ENCODE measurements around the gene TNKS2.
"Not testable (repeated sequence)": the region's sequence is repeated elsewhere in the genome, so short reads cannot be mapped to it uniquely, and the experiment has no call there.

Gene TNKS2

DNA sequence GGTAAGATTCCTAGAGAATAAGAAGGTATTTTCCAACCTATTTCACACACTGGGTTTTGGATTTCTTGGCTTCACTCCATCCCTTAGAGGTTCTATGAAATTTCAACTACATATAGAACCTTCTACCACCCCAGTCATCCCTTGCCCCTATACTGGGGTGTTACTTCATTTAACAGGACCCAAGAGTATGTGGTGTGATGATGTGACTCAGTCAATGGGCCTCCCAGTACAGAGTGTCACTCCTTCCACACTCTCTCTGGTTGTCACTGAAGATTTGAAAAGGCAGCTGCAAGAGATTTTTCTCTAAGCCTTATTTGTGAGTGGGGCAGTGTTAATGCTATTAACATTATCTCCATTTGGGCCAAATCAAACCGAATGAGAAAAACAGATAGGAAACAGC is 77.6 kb downstream of the TNKS2 start:
- Mint-ChIP-seq H3K27ac (no peak overlapping the region), H3K27me3 (no peaks in the 10 kb centered on the region), H3K4me3 (no peak overlapping the region), H3K4me1 (no peaks in the 10 kb centered on the region), H3K36me3 (ENCODE audit: low read depth) (no peaks in the 10 kb centered on the region), H3K9me3 (no peaks in the 10 kb centered on the region)
- no peak for DNase-seq
- ATAC-seq: peak; percentile 69

DNA sequence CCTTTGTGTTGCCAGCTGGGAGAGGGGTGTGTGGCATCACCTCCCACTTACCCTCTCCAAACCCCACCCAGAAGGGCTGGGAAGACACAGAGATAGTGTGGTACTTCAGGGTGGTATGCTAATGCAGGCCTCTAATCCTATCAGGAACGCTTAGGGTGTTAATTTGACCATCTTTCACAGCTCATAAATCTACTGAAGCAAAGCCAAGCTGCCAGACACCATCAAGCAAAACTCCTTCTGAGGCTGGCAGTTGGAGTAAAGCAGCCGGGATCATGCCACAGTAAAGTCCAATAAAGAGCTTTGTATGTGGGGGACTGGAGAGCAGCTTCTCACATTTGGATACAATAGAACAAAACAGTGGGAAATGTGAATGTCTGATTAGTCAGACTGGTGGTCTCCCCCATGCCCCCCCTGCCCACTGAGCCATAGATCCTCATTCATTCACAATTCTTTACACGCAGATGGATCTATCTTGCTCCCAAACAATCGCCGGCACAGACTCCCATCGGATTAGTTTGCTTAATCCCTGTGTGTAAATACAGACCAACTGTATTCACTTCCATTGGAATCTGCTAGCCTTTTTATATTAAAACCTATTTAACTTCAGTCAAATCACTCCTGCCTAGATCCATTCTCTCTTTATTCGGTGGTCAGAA is 81.4 kb downstream of the TNKS2 start:
- H3K27me3 Mint-ChIP-seq: no peaks in the 10 kb centered on the region
- no peak overlapping the region for H3K27ac Mint-ChIP-seq
- no peak overlapping the region for H3K4me3 Mint-ChIP-seq
- DNase-seq: no peak
- no peak for ATAC-seq
- no peaks in the 10 kb centered on the region for H3K9me3 Mint-ChIP-seq
- no peaks in the 10 kb centered on the region for H3K36me3 Mint-ChIP-seq (ENCODE audit: low read depth)
- H3K4me1 Mint-ChIP-seq: no peaks in the 10 kb centered on the region

DNA sequence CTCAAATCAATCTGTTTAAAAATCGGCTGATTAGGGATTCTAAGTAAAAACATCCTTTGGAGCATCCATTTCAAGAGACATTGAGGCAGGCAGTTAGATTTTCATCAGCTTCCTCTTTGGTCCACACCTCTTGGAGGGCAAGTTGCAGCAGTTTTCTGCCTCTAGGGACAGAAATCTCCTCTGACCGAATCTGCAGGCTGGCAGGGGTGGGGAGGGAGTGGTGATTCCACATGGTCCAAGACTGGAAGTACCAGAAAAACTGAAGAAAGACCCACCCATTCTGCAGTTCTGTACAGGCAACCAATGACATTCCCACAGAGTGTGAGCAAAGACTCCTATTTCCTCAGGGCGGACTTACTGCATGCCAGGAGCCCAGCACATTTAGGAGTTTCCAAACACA is 82.1 kb downstream of the TNKS2 start:
- ATAC-seq (no peak), DNase-seq (no peak)
- Mint-ChIP-seq H3K9me3 (no peaks in the 10 kb centered on the region), H3K27ac (no peak overlapping the region), H3K27me3 (peaks cover 2% of the 10 kb centered on the region), H3K36me3 (ENCODE audit: low read depth) (no peaks in the 10 kb centered on the region), H3K4me3 (no peak overlapping the region), H3K4me1 (no peaks in the 10 kb centered on the region)

DNA sequence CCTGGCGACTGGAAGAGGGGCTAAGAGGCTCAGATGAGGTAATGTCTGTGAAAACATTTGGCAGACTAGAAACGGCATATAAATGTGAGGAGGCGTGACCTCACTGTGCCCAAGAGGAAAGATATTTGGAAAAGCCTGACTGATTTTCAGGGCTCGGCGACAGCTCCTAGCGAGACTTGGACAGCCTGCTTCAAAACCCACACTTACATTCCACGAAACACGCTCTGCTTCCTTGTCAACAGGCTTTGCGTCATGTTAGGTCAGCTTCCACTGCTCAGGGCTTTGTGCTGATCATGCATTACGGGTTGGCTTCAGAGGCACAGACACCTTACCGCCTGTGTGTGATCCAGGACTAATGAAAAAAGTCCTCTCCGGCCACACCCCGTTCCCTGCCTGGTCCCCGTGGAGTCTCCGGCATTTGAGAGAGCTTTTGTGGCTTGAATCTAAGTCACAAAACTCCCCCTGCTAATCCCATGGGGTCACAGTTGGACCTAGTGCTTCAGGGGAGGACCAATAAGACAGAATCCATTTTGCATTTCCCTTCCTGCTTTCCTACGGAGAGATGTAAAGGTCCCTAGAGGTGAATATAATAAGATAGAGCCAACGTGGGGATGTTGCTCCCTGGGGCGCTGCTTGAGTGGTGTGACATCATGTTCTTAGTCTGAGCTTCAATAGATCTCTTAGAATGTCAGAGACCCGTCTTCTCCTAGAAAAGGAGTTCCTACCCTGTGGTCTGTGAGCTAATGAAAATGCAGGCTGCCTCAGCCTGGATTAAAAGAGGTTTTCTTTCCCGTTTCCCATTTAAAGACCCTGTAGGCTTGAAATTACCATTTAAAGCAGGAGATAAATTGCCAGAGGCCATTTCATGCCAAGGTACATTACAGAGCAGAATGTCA is 85.6 kb downstream of the TNKS2 start:
- DNase-seq (no peak), ATAC-seq (no peak)
- Mint-ChIP-seq H3K36me3 (ENCODE audit: low read depth) (no peaks in the 10 kb centered on the region), H3K4me1 (peaks cover 9% of the 10 kb centered on the region), H3K27me3 (peaks cover 12% of the 10 kb centered on the region), H3K27ac (no peak overlapping the region), H3K4me3 (no peak overlapping the region), H3K9me3 (no peaks in the 10 kb centered on the region)

DNA sequence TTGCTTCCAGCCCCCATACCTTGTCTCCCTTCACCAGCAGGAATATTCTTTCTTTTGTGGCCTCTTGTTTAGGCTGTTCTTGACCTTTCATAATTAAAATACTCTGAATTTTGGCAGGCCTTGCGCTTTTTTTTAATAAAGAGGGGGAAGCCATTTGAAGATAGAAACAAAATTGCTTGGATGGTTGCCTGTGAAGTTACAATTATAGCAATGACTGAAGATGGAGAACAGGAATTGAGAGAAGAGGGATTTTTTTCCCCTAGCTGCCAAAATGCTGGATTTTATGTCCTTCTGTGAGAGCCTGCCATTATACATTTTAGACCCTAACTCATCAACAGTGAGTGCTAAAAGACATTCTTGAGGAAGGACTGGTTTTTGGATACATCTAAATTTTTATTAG is 86.3 kb downstream of the TNKS2 start:
- Mint-ChIP-seq H3K4me3 (no peak overlapping the region), H3K27ac (no peak overlapping the region), H3K27me3 (peaks cover 16% of the 10 kb centered on the region), H3K9me3 (no peaks in the 10 kb centered on the region), H3K4me1 (peaks cover 9% of the 10 kb centered on the region), H3K36me3 (ENCODE audit: low read depth) (no peaks in the 10 kb centered on the region)
- no peak for DNase-seq
- no peak for ATAC-seq

DNA sequence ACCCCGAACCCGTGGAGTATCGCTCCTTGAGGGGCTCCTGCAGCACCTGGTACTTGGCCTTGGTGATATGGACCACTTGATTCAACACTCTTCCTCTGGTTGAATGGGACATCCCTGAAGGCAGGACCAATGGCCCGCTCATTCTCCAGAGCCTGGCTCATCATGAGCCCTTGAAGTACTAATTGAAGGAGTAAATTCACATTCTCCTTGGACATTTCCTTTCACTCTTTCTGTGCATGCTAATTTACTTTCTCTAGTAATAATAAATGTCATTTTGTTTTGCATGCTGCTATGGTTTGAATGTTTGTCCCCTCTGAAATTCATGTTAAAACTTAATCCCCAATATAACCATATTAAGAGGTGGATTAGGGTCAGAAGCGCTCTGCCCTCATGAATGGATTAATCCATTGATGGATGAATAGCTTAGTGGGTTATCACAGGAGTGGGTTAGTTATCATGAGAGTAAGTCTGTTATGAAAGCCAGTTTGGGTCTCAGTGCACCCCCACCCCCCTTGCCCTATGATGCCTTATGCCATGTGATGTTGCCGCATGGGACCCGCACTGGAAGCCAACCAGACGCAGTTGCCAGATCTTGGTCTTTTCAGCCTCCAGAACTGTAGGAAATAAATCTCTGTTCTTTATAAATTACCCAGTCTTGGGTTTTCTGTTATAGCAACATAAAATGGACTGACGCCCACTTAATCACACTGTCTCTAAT is 87.3 kb downstream of the TNKS2 start:
- ATAC-seq (no peak), DNase-seq (no peak)
- Mint-ChIP-seq H3K36me3 (ENCODE audit: low read depth) (no peaks in the 10 kb centered on the region), H3K27ac (no peak overlapping the region), H3K4me3 (no peak overlapping the region), H3K9me3 (no peaks in the 10 kb centered on the region), H3K4me1 (peaks cover 9% of the 10 kb centered on the region), H3K27me3 (peaks cover 17% of the 10 kb centered on the region)

DNA sequence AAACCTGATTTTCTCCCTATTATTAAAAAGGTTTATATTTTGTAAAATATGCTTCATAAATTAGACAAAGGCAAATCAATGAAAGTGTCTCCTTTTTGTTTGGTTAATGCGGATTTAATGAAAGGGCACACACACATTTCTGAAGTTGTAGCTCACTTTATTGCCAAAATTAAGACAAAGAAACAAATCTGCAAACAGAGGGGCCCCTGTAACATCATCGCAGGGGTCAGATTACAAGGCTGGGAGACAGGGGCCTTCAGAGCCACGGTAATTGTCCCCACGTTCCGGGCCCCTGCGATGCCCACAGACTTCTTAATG is 88.7 kb downstream of the TNKS2 start:
- Mint-ChIP-seq H3K27ac (no peak overlapping the region), H3K4me1 (peaks cover 9% of the 10 kb centered on the region), H3K36me3 (ENCODE audit: low read depth) (no peaks in the 10 kb centered on the region), H3K9me3 (no peaks in the 10 kb centered on the region), H3K27me3 (peaks cover 17% of the 10 kb centered on the region), H3K4me3 (peak overlapping the region; percentile 81)
- ATAC-seq (no peak), DNase-seq (no peak)

DNA sequence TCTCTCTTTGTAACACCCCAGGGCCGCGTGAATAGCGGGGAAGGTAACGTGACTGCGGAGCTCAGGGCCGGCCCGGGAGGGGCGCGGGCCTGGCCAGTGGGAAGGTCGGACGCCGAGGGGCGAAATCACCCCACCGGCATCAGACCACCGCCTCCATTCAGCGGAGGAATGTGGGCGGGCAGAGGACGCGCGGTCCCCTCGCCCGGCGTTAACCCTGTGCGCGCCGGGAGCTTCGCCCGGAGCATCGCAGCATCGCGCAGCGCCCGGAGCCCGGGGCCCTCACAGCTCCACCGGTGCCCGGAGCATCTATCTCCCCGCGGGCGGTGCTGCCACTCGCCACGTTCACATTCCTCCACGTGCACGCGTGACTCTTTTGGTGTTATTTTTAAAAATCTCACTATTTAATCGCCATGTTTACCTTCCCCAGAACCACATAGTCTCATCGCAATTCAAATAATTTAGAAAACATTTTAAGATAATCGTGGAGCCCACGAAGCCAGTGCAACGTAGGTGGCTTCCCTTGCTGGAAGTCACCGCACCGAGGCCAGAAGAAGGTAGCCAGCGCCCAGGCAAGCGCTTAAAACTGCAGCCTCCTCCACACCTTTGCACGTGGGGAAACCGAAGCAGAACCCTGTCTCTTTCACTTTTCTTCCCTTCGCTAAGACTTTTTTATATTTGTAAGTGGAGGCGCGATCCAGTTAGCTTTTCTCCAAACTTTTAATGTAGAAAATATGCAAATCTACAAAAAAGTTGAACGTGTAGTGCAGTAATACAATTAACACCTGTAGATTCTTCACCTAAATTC is 89.2 kb downstream of the TNKS2 start:
- H3K4me1 Mint-ChIP-seq: peaks cover 9% of the 10 kb centered on the region
- H3K36me3 Mint-ChIP-seq (ENCODE audit: low read depth): no peaks in the 10 kb centered on the region
- H3K9me3 Mint-ChIP-seq: no peaks in the 10 kb centered on the region
- H3K4me3 Mint-ChIP-seq: peak overlapping the region; percentile 81
- H3K27me3 Mint-ChIP-seq: peaks cover 17% of the 10 kb centered on the region
- DNase-seq (peak; percentile 35), ATAC-seq (peak; percentile 67)
- peak overlapping the region; percentile 84 for H3K27ac Mint-ChIP-seq

DNA sequence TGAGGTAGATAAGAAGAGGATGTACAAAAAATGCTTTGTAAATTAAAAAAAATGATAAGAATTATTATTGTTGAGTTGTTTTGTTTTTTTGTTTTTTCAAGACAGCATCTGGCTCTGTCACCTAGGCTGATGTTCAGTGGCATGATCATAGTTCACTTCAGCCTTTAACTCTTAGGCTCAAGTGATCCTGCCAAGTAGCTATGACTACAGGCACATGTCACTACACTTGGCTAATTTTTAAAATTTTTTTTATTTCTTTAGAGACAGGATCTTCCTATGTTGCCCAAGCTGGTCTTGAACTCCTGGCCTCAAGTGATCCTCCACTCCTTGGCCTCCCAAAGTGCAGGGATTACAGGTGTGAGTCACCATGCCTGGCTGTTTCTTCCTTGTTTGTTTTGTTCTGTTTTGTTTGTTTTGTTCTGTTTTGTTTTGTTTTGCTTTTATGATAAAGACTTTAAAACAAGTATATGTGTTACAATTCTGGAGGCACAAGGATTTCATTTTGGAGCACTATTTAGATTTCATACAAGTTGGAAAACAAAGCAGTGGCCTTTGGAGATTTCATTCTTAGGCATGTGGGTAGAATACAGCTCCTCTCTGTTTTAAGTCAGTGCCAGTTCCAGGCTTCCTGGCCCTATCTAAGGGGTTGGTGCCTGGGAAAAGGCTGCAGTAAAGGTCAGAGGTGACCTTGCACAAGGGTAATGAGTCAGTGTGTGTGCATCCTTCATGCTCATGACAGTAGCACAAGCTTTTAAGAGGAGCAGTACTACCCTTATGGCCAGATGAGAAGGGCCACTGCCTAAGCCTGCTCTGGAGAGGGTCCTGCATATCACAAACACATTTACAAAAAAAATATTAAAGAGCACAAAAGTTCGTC is 93.1 kb downstream of the TNKS2 start:
- ATAC-seq (peak; percentile 72), DNase-seq (no peak)
- Mint-ChIP-seq H3K27me3 (peaks cover 14% of the 10 kb centered on the region), H3K36me3 (ENCODE audit: low read depth) (no peaks in the 10 kb centered on the region), H3K4me1 (peaks cover 9% of the 10 kb centered on the region), H3K4me3 (no peak overlapping the region), H3K9me3 (no peaks in the 10 kb centered on the region), H3K27ac (no peak overlapping the region)

DNA sequence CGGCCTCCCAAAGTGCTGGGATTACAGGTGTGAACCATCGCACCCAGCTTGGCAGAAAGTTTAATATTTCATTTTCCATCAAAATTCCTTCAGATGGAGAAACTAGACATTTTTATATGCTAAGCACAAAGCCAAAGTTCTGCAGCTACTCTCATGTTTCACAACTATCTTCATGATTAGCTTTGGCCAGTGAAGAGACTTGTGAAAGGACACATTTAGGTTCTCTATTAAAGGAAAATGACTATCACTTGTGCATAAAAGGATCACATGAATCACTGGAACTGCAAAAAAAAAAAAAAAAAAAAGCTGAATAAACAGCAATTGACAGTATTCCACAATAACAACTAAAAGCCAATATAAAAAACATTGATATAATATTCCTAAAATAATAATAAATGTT is 94.8 kb downstream of the TNKS2 start:
- no peak for ATAC-seq

DNA sequence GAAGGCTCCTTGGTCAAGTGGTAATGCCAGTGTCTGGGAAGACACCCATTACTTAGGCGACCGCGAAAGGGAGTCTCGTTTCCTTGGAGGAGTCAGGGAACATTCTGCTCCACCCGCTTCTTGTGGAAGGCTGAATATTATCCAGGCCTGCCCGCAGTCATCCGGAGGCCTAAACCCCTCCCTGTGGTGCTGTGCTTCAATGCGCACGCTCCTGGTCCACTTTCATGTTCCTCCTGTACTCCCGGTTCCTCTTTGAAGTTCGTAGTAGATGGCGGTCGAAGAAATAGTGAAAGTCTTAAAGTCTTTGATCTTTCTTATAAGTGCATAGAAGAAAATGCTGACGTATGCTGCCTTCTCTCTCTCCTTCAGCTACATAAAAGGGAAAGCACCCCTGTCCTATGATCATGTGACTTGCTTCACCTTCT is 96.0 kb downstream of the TNKS2 start:
- not testable (repeated sequence) for H3K36me3 Mint-ChIP-seq (ENCODE audit: low read depth); H3K4me1 Mint-ChIP-seq; H3K9me3 Mint-ChIP-seq; H3K4me3 Mint-ChIP-seq; DNase-seq; H3K27ac Mint-ChIP-seq; ATAC-seq
- peaks cover 10% of the 10 kb centered on the region for H3K27me3 Mint-ChIP-seq

More for the DNA sequence above, 94.8 kb downstream of the TNKS2 start:
- peaks cover under 1% of the 10 kb centered on the region for H3K4me1 Mint-ChIP-seq
- H3K36me3 Mint-ChIP-seq (ENCODE audit: low read depth): no peaks in the 10 kb centered on the region
- H3K4me3 Mint-ChIP-seq: no peak overlapping the region
- peaks cover 14% of the 10 kb centered on the region for H3K27me3 Mint-ChIP-seq
- DNase-seq: no peak
- no peak overlapping the region for H3K27ac Mint-ChIP-seq
- no peaks in the 10 kb centered on the region for H3K9me3 Mint-ChIP-seq

DNA sequence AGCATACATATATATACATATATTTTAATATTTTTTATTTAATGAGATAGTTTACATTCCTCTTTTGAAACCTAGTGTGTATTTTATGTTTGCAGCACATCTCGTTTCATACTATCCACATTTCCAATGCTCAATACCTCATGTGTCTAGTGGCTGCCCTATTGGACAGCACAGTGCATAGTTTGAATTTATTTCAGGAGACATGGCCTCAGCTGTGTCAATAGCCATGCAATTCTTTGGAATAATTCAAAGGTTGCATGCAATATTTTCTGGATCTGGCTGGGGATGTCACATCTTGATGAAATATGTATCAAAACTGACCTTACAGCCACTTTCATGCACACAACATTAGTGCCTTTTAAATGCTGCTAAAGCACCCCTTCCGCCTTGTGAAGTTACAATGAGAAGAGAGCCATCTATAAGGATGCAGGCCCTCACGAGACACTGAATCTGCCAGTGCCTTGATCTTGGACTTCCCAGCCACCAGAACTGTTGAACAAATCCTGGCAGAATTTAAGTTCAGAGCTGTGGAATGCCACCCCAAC is 98.1 kb downstream of the TNKS2 start:
- Mint-ChIP-seq H3K27me3 (peaks cover 6% of the 10 kb centered on the region), H3K9me3 (no peaks in the 10 kb centered on the region), H3K4me3 (no peak overlapping the region), H3K27ac (no peak overlapping the region), H3K4me1 (peaks cover 4% of the 10 kb centered on the region), H3K36me3 (ENCODE audit: low read depth) (no peaks in the 10 kb centered on the region)
- DNase-seq: no peak
- ATAC-seq: no peak

DNA sequence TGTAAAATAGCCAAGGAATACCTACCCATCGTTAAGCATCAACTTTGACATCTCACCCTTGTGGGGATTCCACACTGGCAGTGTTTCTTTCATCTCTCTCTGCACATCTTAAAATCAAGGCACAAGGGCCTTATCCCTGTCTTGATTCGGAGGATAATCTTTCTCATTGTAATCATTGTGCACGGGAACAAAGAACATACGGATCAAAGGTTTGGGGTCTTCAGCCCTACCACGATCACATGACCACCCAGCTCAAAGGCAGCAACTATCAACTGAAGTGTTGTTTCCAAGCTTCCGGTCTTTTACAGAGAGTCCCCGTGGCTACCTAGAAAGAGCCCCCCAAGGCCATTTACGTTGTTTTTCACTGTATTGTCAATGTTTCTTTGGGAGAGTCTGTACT is 99.2 kb downstream of the TNKS2 start:
- Mint-ChIP-seq H3K36me3 (ENCODE audit: low read depth) (no peaks in the 10 kb centered on the region), H3K27ac (no peak overlapping the region), H3K4me3 (no peak overlapping the region), H3K27me3 (peaks cover 6% of the 10 kb centered on the region), H3K4me1 (peaks cover 15% of the 10 kb centered on the region), H3K9me3 (no peaks in the 10 kb centered on the region)
- DNase-seq: no peak
- ATAC-seq: no peak

All from activated naive CD8-positive, alpha-beta T cell treated with anti-CD3 and anti-CD28 coated beads, Interleukin-2, amount 50 U/mL, for 24 hours (primary cell).